ENCODE results near the gene GDAP1L1.

Gene GDAP1L1

GRCh38 chr20:44274303-44275017 lies 27.4 kb downstream of the GDAP1L1 start:
- no peaks in the 10 kb centered on the region for H3K36me3 ChIP-seq (ENCODE audit: insufficient read depth, insufficient read length, low read length)
- TF ChIP-seq ZNF274 (IDR thresholded peaks at IDR 0.05; ENCODE audit: low read depth, low read length) (no peak), SUZ12 (IDR thresholded peaks at IDR 0.05; ENCODE audit: extremely low read depth, insufficient read depth, insufficient read length) (no peak), YY1 (IDR thresholded peaks at IDR 0.05; ENCODE audit: insufficient read depth, insufficient read length) (no peak)
- no peak for DNase-seq (ENCODE audit: low read depth, low spot score)
- no peaks in the 10 kb centered on the region for H3K27me3 ChIP-seq (ENCODE audit: insufficient read depth, insufficient read length)
- H3K4me3 ChIP-seq (ENCODE audit: insufficient read length, low read depth): no peak overlapping the region
- H3K9me3 ChIP-seq (ENCODE audit: insufficient read depth, low read length): no peaks in the 10 kb centered on the region
- H3K4me1 ChIP-seq (ENCODE audit: insufficient read depth, insufficient read length): peaks cover 3% of the 10 kb centered on the region
- no peak overlapping the region for H3K9ac ChIP-seq (ENCODE audit: insufficient read length, low read depth)

- Histone ChIP-seq H3K27me3 (ENCODE audit: insufficient read depth, insufficient read length) (no peaks in the 10 kb centered on the region), H3K36me3 (ENCODE audit: insufficient read depth, insufficient read length, low read length) (no peaks in the 10 kb centered on the region), H3K4me1 (ENCODE audit: insufficient read depth, insufficient read length) (no peaks in the 10 kb centered on the region), H3K4me3 (ENCODE audit: insufficient read length, low read depth) (no peak overlapping the region), H3K9me3 (ENCODE audit: insufficient read depth, low read length) (no peaks in the 10 kb centered on the region), H3K9ac (ENCODE audit: insufficient read length, low read depth) (no peak overlapping the region)
- TF ChIP-seq SUZ12 (IDR thresholded peaks at IDR 0.05; ENCODE audit: extremely low read depth, insufficient read depth, insufficient read length): no peak
- TF ChIP-seq ZNF274 (IDR thresholded peaks at IDR 0.05; ENCODE audit: low read depth, low read length): no peak
- TF ChIP-seq YY1 (IDR thresholded peaks at IDR 0.05; ENCODE audit: insufficient read depth, insufficient read length): no peak
- no peak for DNase-seq (ENCODE audit: low read depth, low spot score)
Measured at GRCh38 chr20:44279228-44279627, 32.1 kb downstream of the GDAP1L1 start.

- Histone ChIP-seq H3K4me3 (ENCODE audit: insufficient read length, low read depth) (no peak overlapping the region), H3K4me1 (ENCODE audit: insufficient read depth, insufficient read length) (no peaks in the 10 kb centered on the region), H3K9ac (ENCODE audit: insufficient read length, low read depth) (no peak overlapping the region), H3K36me3 (ENCODE audit: insufficient read depth, insufficient read length, low read length) (no peaks in the 10 kb centered on the region), H3K9me3 (ENCODE audit: insufficient read depth, low read length) (no peaks in the 10 kb centered on the region), H3K27me3 (ENCODE audit: insufficient read depth, insufficient read length) (no peaks in the 10 kb centered on the region)
- TF ChIP-seq YY1 (IDR thresholded peaks at IDR 0.05; ENCODE audit: insufficient read depth, insufficient read length) (no peak), ZNF274 (IDR thresholded peaks at IDR 0.05; ENCODE audit: low read depth, low read length) (no peak), SUZ12 (IDR thresholded peaks at IDR 0.05; ENCODE audit: extremely low read depth, insufficient read depth, insufficient read length) (no peak)
- no peak for DNase-seq (ENCODE audit: low read depth, low spot score)
Measured at GRCh38 chr20:44280387-44280786, 33.3 kb downstream of the GDAP1L1 start.

- Histone ChIP-seq H3K27me3 (ENCODE audit: insufficient read depth, insufficient read length) (no peaks in the 10 kb centered on the region), H3K4me1 (ENCODE audit: insufficient read depth, insufficient read length) (no peaks in the 10 kb centered on the region), H3K9me3 (ENCODE audit: insufficient read depth, low read length) (no peaks in the 10 kb centered on the region), H3K36me3 (ENCODE audit: insufficient read depth, insufficient read length, low read length) (no peaks in the 10 kb centered on the region), H3K9ac (ENCODE audit: insufficient read length, low read depth) (no peak overlapping the region), H3K4me3 (ENCODE audit: insufficient read length, low read depth) (no peak overlapping the region)
- DNase-seq (ENCODE audit: low read depth, low spot score): no peak
- TF ChIP-seq YY1 (IDR thresholded peaks at IDR 0.05; ENCODE audit: insufficient read depth, insufficient read length) (no peak), ZNF274 (IDR thresholded peaks at IDR 0.05; ENCODE audit: low read depth, low read length) (no peak), SUZ12 (IDR thresholded peaks at IDR 0.05; ENCODE audit: extremely low read depth, insufficient read depth, insufficient read length) (no peak)
Measured at GRCh38 chr20:44282192-44282591, 35.1 kb downstream of the GDAP1L1 start.

GRCh38 chr20:44284032-44284431 lies 36.9 kb downstream of the GDAP1L1 start:
- no peak overlapping the region for H3K9ac ChIP-seq (ENCODE audit: insufficient read length, low read depth)
- no peaks in the 10 kb centered on the region for H3K4me1 ChIP-seq (ENCODE audit: insufficient read depth, insufficient read length)
- H3K27me3 ChIP-seq (ENCODE audit: insufficient read depth, insufficient read length): no peaks in the 10 kb centered on the region
- no peak for DNase-seq (ENCODE audit: low read depth, low spot score)
- TF ChIP-seq SUZ12 (IDR thresholded peaks at IDR 0.05; ENCODE audit: extremely low read depth, insufficient read depth, insufficient read length) (no peak), ZNF274 (IDR thresholded peaks at IDR 0.05; ENCODE audit: low read depth, low read length) (no peak), YY1 (IDR thresholded peaks at IDR 0.05; ENCODE audit: insufficient read depth, insufficient read length) (no peak)
- 0 out of 2 replicates have a peak, but pooled peaks cover 7% of the 10 kb centered on the region for H3K9me3 ChIP-seq (ENCODE audit: insufficient read depth, low read length)
- H3K36me3 ChIP-seq (ENCODE audit: insufficient read depth, insufficient read length, low read length): no peaks in the 10 kb centered on the region
- no peak overlapping the region for H3K4me3 ChIP-seq (ENCODE audit: insufficient read length, low read depth)

GRCh38 chr20:44287272-44288097 lies 40.4 kb downstream of the GDAP1L1 start:
- Histone ChIP-seq H3K9me3 (ENCODE audit: insufficient read depth, low read length) (0 out of 2 replicates have a peak, but pooled peaks cover 7% of the 10 kb centered on the region), H3K27me3 (ENCODE audit: insufficient read depth, insufficient read length) (no peaks in the 10 kb centered on the region), H3K9ac (ENCODE audit: insufficient read length, low read depth) (no peak overlapping the region), H3K4me3 (ENCODE audit: insufficient read length, low read depth) (no peak overlapping the region), H3K36me3 (ENCODE audit: insufficient read depth, insufficient read length, low read length) (no peaks in the 10 kb centered on the region), H3K4me1 (ENCODE audit: insufficient read depth, insufficient read length) (no peaks in the 10 kb centered on the region)
- TF ChIP-seq SUZ12 (IDR thresholded peaks at IDR 0.05; ENCODE audit: extremely low read depth, insufficient read depth, insufficient read length): no peak
- no peak for DNase-seq (ENCODE audit: low read depth, low spot score)

- 0 out of 2 replicates have a peak, but pooled peaks cover 7% of the 10 kb centered on the region for H3K9me3 ChIP-seq (ENCODE audit: insufficient read depth, low read length)
- H3K27me3 ChIP-seq (ENCODE audit: insufficient read depth, insufficient read length): no peaks in the 10 kb centered on the region
- H3K36me3 ChIP-seq (ENCODE audit: insufficient read depth, insufficient read length, low read length): no peaks in the 10 kb centered on the region
- no peak for TF ChIP-seq ZNF274 (IDR thresholded peaks at IDR 0.05; ENCODE audit: low read depth, low read length)
- no peak for TF ChIP-seq YY1 (IDR thresholded peaks at IDR 0.05; ENCODE audit: insufficient read depth, insufficient read length)
- TF ChIP-seq SUZ12 (IDR thresholded peaks at IDR 0.05; ENCODE audit: extremely low read depth, insufficient read depth, insufficient read length): no peak
- no peaks in the 10 kb centered on the region for H3K4me1 ChIP-seq (ENCODE audit: insufficient read depth, insufficient read length)
- H3K4me3 ChIP-seq (ENCODE audit: insufficient read length, low read depth): no peak overlapping the region
- no peak overlapping the region for H3K9ac ChIP-seq (ENCODE audit: insufficient read length, low read depth)
- no peak for DNase-seq (ENCODE audit: low read depth, low spot score)
Measured at GRCh38 chr20:44288252-44288651, 41.1 kb downstream of the GDAP1L1 start.

Data from NT2/D1 (cell line).